ENCODE results near the gene ITK.

DNA sequence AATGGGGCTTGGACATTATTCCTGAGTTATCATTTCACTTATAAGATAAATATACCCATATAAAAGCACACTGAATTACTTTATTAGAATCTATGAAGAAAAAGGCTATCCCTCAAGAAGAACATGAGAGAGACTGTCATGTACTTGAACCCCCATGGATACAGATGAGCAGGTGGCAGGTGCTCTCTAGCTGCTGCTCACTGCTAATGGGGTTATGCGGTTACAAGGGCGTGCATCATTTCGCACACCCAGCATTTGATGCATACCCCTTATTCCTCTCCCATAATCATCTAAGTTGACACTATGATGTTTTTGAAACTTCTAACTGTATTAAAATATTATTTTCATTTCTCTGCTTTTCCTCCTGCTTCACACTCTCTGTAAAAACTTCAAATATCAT, 16.4 kb downstream of the ITK start:
- no peak for TF ChIP-seq CTCF (IDR thresholded peaks at IDR 0.05; ENCODE audit: insufficient read depth, low read length, poor library complexity, severe bottlenecking)
- TF ChIP-seq EZH2phosphoT487 (conservative IDR thresholded peaks at IDR 0.05; ENCODE audit: low read length) = no peak

All from SU-DHL-6 (cell line).